NCI-H2196 (cell line): ENCODE measurements around the gene LSAMP.

Experiments used
- DNase-seq: peaks from one replicate; lab custom pipeline; 2025; ENCODE audit not compliant: unreplicated experiment; lab: John Stamatoyannopoulos, UW

LSAMP gene

GRCh38 chr3:115980709-115981108 is 464.6 kb downstream of the LSAMP start:
- DNase-seq = no peak

GRCh38 chr3:115977866-115978265 is 467.4 kb downstream of the LSAMP start:
- no peak for DNase-seq

GRCh38 chr3:115975796-115976195 is 469.5 kb downstream of the LSAMP start:
- no peak for DNase-seq

- peak; percentile 58 for DNase-seq
These were observed 469.9 kb downstream of the LSAMP start for GRCh38 chr3:115975353-115975752.

- no peak for DNase-seq
These were observed 470.3 kb downstream of the LSAMP start for GRCh38 chr3:115974940-115975339.

- DNase-seq = no peak
These were observed 476.4 kb downstream of the LSAMP start for GRCh38 chr3:115968871-115969270.

- no peak for DNase-seq
These were observed 483.9 kb downstream of the LSAMP start for GRCh38 chr3:115961380-115961779.

- DNase-seq = no peak
These were observed 484.5 kb downstream of the LSAMP start for GRCh38 chr3:115960799-115961198.

GRCh38 chr3:115958526-115958925 is 486.8 kb downstream of the LSAMP start:
- DNase-seq = no peak

GRCh38 chr3:115947325-115947724 is 498.0 kb downstream of the LSAMP start:
- no peak for DNase-seq

GRCh38 chr3:115943579-115943978 is 501.7 kb downstream of the LSAMP start:
- peak; percentile 17 for DNase-seq

- DNase-seq = no peak
These were observed 508.2 kb downstream of the LSAMP start for GRCh38 chr3:115937054-115937453.

GRCh38 chr3:115932807-115933206 is 512.5 kb downstream of the LSAMP start:
- DNase-seq = no peak

- DNase-seq = no peak
These were observed 513.7 kb downstream of the LSAMP start for GRCh38 chr3:115931581-115931980.

- no peak for DNase-seq
These were observed 514.4 kb downstream of the LSAMP start for GRCh38 chr3:115930922-115931321.

- DNase-seq = no peak
These were observed 515.1 kb downstream of the LSAMP start for GRCh38 chr3:115930168-115930567.

- DNase-seq = no peak
These were observed 516.9 kb downstream of the LSAMP start for GRCh38 chr3:115928376-115928775.

GRCh38 chr3:115927197-115927596 is 518.1 kb downstream of the LSAMP start:
- DNase-seq = no peak

GRCh38 chr3:115922681-115923347 is 522.5 kb downstream of the LSAMP start:
- peak; percentile 13 for DNase-seq

- DNase-seq = no peak
These were observed 523.6 kb downstream of the LSAMP start for GRCh38 chr3:115921711-115922110.

GRCh38 chr3:115918900-115919299 is 526.4 kb downstream of the LSAMP start:
- no peak for DNase-seq

GRCh38 chr3:115916866-115917265 is 528.4 kb downstream of the LSAMP start:
- no peak for DNase-seq

GRCh38 chr3:115915061-115915460 is 530.2 kb downstream of the LSAMP start:
- no peak for DNase-seq
